ENCODE data around the gene ICE2.

The ICE2 gene

GRCh38 chr15:60385620-60386552 lies 93.1 kb downstream of the ICE2 start:
- DNase-seq = no peak

GRCh38 chr15:60384526-60385126 lies 94.3 kb downstream of the ICE2 start:
- DNase-seq = no peak

GRCh38 chr15:60384053-60384452 lies 94.9 kb downstream of the ICE2 start:
- no peak for DNase-seq

GRCh38 chr15:60382773-60383674 lies 95.9 kb downstream of the ICE2 start:
- DNase-seq = no peak

- DNase-seq = peak; percentile 59
Measured at GRCh38 chr15:60381148-60381788, 97.7 kb downstream of the ICE2 start.

GRCh38 chr15:60379525-60380274 lies 99.2 kb downstream of the ICE2 start:
- DNase-seq = peak; percentile 99

- no peak for DNase-seq
Measured at GRCh38 chr15:60379185-60379524, 99.8 kb downstream of the ICE2 start.

GRCh38 chr15:60376677-60377095 lies 102.3 kb downstream of the ICE2 start:
- no peak for DNase-seq

GRCh38 chr15:60375306-60375705 lies 103.6 kb downstream of the ICE2 start:
- peak; percentile 56 for DNase-seq

- DNase-seq = peak; percentile 95
Measured at GRCh38 chr15:60374628-60375081, 104.3 kb downstream of the ICE2 start.

- DNase-seq = no peak
Measured at GRCh38 chr15:60374209-60374608, 104.7 kb downstream of the ICE2 start.

GRCh38 chr15:60373745-60374144 lies 105.2 kb downstream of the ICE2 start:
- DNase-seq = no peak

- DNase-seq = no peak
Measured at GRCh38 chr15:60373327-60373726, 105.6 kb downstream of the ICE2 start.

- DNase-seq = peak; percentile 52
Measured at GRCh38 chr15:60372756-60373155, 106.2 kb downstream of the ICE2 start.

GRCh38 chr15:60372227-60372626 lies 106.7 kb downstream of the ICE2 start:
- no peak for DNase-seq

GRCh38 chr15:60371175-60372051 lies 107.5 kb downstream of the ICE2 start:
- peak; percentile 100 for DNase-seq

- DNase-seq = no peak
Measured at GRCh38 chr15:60370869-60371136, 108.1 kb downstream of the ICE2 start.

- no peak for DNase-seq
Measured at GRCh38 chr15:60370105-60370868, 108.7 kb downstream of the ICE2 start.

GRCh38 chr15:60369696-60370095 lies 109.2 kb downstream of the ICE2 start:
- DNase-seq = no peak

Data from fibroblast of upper back skin (primary cell).